HepG2 (cell line): Measurements from ENCODE around the gene YLPM1. TPM values are rescaled to one million over a fixed set of nuclear protein-coding genes. Genes with fewer than 3 reads are reported as not detected.

ENCODE experiments used
- DMAP1 ChIP-seq: IDR thresholded peaks from 2 replicates; pipeline ENCODE4 v1.6.1; 2016
- DR1 ChIP-seq: sonication (generic); formaldehyde crosslinking; IDR thresholded peaks from 2 replicates; pipeline ENCODE4 v1.8.0; 2021; ENCODE audit warnings: mild to moderate bottlenecking, missing genetic modification reagents, inconsistent platforms
- FOXK2 ChIP-seq: fragments of 450-650 bp; IDR thresholded peaks from 2 replicates; pipeline ENCODE4 v1.6.1; 2016
- HOXA5 ChIP-seq: sonication (generic); formaldehyde crosslinking; IDR thresholded peaks from 2 replicates; pipeline ENCODE4 v1.4.0; 2020; ENCODE audit warnings: missing genetic modification reagents
- KDM6A ChIP-seq: IDR thresholded peaks from 2 replicates; pipeline ENCODE4 v1.6.1; 2016; ENCODE audit warnings: low read depth
- MIXL1 ChIP-seq: IDR thresholded peaks from 2 replicates; pipeline ENCODE4 v1.6.1; 2016
- MTA3 ChIP-seq: sonication (generic); formaldehyde crosslinking; IDR thresholded peaks from 2 replicates; pipeline ENCODE4 v1.4.0; 2020; ENCODE audit warnings: missing genetic modification reagents
- POLR2G ChIP-seq: fragments of 200-400 bp; formaldehyde crosslinking; IDR thresholded peaks from 2 replicates; pipeline ENCODE4 v1.6.1; 2018; ENCODE audit warnings: mild to moderate bottlenecking, low read depth, low read length, moderate library complexity
- PTBP1 ChIP-seq: fragments of 200-400 bp; formaldehyde crosslinking; IDR thresholded peaks from 2 replicates; pipeline ENCODE4 v1.6.1; 2018; ENCODE audit warnings: low read length, low read depth; ENCODE audit not compliant: poor library complexity, severe bottlenecking
- TCF12 ChIP-seq, 2 experiments: fragments of 450-650 bp in 1 of 2; sonication (generic) in 1 of 2; formaldehyde crosslinking in 1 of 2; IDR thresholded peaks; 2 replicates each; pipeline versions ENCODE4 v1.6.1 to v1.8.0; 2017 to 2022; ENCODE audit warnings: antibody characterized with exemption in 1 of 2, mild to moderate bottlenecking in 1 of 2, missing genetic modification reagents in 1 of 2, moderate library complexity in 1 of 2
- ZNF205 ChIP-seq: IDR thresholded peaks from 2 replicates; pipeline ENCODE4 v1.6.1; 2018; ENCODE audit warnings: missing biosample characterization, missing genetic modification reagents
- ZNF230 ChIP-seq: sonication (generic); formaldehyde crosslinking; IDR thresholded peaks from 2 replicates; pipeline ENCODE4 v1.4.0; 2020; ENCODE audit warnings: mild to moderate bottlenecking, missing genetic modification reagents
- ZNF468 ChIP-seq: sonication (generic); formaldehyde crosslinking; IDR thresholded peaks from 2 replicates; pipeline ENCODE4 v1.8.0; 2022; ENCODE audit warnings: mild to moderate bottlenecking, moderate library complexity, missing genetic modification reagents
- ZNF703 ChIP-seq: sonication (generic); formaldehyde crosslinking; IDR thresholded peaks from 2 replicates; pipeline ENCODE4 v1.5.1; 2020; ENCODE audit warnings: missing genetic modification reagents, mild to moderate bottlenecking, moderate library complexity, borderline replicate concordance
- ZNF746 ChIP-seq: sonication (generic); formaldehyde crosslinking; IDR thresholded peaks from 2 replicates; pipeline ENCODE4 v1.8.0; 2022; ENCODE audit warnings: mild to moderate bottlenecking, missing genetic modification reagents
- ZSCAN20 ChIP-seq: sonication (generic); formaldehyde crosslinking; IDR thresholded peaks from 2 replicates; pipeline ENCODE4 v1.4.0; 2020; ENCODE audit warnings: missing genetic modification reagents, mild to moderate bottlenecking, borderline replicate concordance
- polyA plus RNA-seq, 8 experiments: library from polyadenylated mRNA; depleted of rRNA in 3 of 8; stranded (reverse) in 7 of 8; unstranded in 1 of 8; fragments of >200 nt; fragmentation: Illumina TruSeq in 4 of 8; extraction: Trizol in 4 of 8; gene quantifications; 2 replicates each; pipeline versions ENCODE4 v1.2.1 to v1.2.3, GENCODE V29; 2011 to 2016; ENCODE audit warnings: low read depth in 4 of 8, missing spikeins in 1 of 8, mixed read lengths in 1 of 8; ENCODE audit not compliant: insufficient read depth in 1 of 8
- total RNA-seq, 5 experiments: library from RNA; depleted of rRNA; stranded (reverse); fragments of >200 nt; fragmentation: Illumina TruSeq; extraction: Trizol; gene quantifications; 2 replicates each; pipeline ENCODE4 v1.2.3, GENCODE V29; 2016; ENCODE audit warnings: low read depth in 1 of 5
- TF ChIP-seq, protein P1 (sequence below): IDR thresholded peaks from 2 replicates; pipeline ENCODE4 v1.6.1; 2018; ENCODE audit warnings: missing genetic modification reagents, mild to moderate bottlenecking, missing compliant biosample characterization
- TF ChIP-seq, protein P2 (sequence below): sonication (generic); formaldehyde crosslinking; IDR thresholded peaks from 2 replicates; pipeline ENCODE4 v1.5.1; 2020; ENCODE audit warnings: missing genetic modification reagents, mild to moderate bottlenecking, borderline replicate concordance
- TF ChIP-seq, protein P3 (sequence below): sonication (generic); formaldehyde crosslinking; IDR thresholded peaks from 2 replicates; pipeline ENCODE4 v1.4.0; 2020; ENCODE audit warnings: mild to moderate bottlenecking, missing genetic modification reagents
- TF ChIP-seq, protein P4 (sequence below): sonication (generic); formaldehyde crosslinking; IDR thresholded peaks from 2 replicates; pipeline ENCODE4 v1.8.0; 2022; ENCODE audit warnings: missing genetic modification reagents, mild to moderate bottlenecking, inconsistent platforms, borderline replicate concordance
- TF ChIP-seq, protein P5 (sequence below): IDR thresholded peaks from 2 replicates; pipeline ENCODE4 v1.6.1; 2016; ENCODE audit warnings: control low read depth

The YLPM1 gene
- total and polyA plus RNA-seq, 2 of the 13 experiments (the other 11 are each of a cell fraction or from before 2014, with no cell fraction given): 6.7 to 21.9 TPM

DNA sequence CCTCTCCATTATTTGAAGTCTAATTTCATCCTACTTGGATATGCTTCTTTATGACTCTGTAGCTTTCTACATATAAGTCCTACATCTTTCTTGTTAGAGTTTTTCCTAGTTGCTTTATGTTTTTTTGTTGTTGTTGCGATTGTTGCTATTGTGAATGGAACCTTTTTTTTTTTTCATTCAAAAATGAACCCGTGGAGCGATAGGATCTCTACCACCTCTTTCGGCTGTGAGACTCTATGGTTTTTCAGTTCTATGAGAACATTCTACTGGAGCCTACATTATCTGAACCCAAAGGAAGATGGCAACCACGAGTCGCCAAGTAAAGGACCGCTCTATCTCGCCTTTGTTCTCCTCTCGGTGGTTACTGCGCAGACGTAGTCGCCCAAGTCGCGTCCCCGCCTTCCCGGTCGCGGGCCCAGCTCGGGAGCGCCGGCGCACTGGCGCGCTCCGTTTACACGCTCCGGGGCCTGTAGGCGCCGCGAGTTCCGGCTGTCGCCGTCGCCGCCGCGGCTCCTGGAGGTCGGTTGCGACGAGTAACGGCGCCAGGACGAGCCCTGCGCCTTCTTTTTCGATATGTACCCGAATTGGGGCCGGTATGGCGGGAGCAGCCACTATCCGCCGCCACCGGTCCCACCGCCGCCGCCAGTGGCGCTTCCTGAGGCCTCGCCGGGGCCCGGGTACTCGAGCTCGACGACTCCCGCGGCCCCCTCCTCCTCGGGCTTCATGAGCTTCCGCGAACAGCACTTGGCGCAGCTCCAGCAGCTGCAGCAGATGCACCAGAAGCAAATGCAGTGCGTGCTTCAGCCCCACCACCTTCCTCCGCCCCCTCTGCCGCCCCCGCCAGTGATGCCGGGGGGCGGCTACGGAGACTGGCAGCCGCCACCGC lies at the start of gene YLPM1 (continued):
- TF ChIP-seq PTBP1 (no peak), DR1 (CRISPR knock-in tag) (0 out of 2 replicates have a peak, but pooled peaks have one; percentile 41), HOXA5 (peak; percentile 94), ZNF746 (CRISPR knock-in tag) (no peak), ZNF703 (CRISPR knock-in tag) (no peak), MTA3 (no peak), FOXK2 (no peak), DMAP1 (CRISPR knock-in tag) (peak; percentile 69; the same call in 1 of the 2 replicates), ZNF468 (CRISPR knock-in tag) (no peak), MIXL1 (peak; percentile 64), POLR2G (peak; percentile 97), KDM6A (CRISPR knock-in tag) (no peak), TCF12 (IDR thresholded peaks at IDR 0.05) (no peak), TCF12 (CRISPR knock-in tag; IDR thresholded peaks at IDR 0.05) (0 out of 2 replicates have a peak, but pooled peaks have one; percentile 42), ZNF230 (CRISPR knock-in tag) (no peak), ZNF205 (CRISPR knock-in tag) (peak; percentile 46; the same call in 1 of the 2 replicates), ZSCAN20 (CRISPR knock-in tag) (peak; percentile 92; the same call in 1 of the 2 replicates)
- TF ChIP-seq, protein P1, sequence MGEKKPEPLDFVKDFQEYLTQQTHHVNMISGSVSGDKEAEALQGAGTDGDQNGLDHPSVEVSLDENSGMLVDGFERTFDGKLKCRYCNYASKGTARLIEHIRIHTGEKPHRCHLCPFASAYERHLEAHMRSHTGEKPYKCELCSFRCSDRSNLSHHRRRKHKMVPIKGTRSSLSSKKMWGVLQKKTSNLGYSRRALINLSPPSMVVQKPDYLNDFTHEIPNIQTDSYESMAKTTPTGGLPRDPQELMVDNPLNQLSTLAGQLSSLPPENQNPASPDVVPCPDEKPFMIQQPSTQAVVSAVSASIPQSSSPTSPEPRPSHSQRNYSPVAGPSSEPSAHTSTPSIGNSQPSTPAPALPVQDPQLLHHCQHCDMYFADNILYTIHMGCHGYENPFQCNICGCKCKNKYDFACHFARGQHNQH (CRISPR knock-in tag): peak; percentile 57; the same call in 1 of the 2 replicates
- TF ChIP-seq, protein P2, sequence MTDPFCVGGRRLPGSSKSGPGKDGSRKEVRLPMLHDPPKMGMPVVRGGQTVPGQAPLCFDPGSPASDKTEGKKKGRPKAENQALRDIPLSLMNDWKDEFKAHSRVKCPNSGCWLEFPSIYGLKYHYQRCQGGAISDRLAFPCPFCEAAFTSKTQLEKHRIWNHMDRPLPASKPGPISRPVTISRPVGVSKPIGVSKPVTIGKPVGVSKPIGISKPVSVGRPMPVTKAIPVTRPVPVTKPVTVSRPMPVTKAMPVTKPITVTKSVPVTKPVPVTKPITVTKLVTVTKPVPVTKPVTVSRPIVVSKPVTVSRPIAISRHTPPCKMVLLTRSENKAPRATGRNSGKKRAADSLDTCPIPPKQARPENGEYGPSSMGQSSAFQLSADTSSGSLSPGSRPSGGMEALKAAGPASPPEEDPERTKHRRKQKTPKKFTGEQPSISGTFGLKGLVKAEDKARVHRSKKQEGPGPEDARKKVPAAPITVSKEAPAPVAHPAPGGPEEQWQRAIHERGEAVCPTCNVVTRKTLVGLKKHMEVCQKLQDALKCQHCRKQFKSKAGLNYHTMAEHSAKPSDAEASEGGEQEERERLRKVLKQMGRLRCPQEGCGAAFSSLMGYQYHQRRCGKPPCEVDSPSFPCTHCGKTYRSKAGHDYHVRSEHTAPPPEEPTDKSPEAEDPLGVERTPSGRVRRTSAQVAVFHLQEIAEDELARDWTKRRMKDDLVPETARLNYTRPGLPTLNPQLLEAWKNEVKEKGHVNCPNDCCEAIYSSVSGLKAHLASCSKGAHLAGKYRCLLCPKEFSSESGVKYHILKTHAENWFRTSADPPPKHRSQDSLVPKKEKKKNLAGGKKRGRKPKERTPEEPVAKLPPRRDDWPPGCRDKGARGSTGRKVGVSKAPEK (CRISPR knock-in tag): no peak
- TF ChIP-seq, protein P3, sequence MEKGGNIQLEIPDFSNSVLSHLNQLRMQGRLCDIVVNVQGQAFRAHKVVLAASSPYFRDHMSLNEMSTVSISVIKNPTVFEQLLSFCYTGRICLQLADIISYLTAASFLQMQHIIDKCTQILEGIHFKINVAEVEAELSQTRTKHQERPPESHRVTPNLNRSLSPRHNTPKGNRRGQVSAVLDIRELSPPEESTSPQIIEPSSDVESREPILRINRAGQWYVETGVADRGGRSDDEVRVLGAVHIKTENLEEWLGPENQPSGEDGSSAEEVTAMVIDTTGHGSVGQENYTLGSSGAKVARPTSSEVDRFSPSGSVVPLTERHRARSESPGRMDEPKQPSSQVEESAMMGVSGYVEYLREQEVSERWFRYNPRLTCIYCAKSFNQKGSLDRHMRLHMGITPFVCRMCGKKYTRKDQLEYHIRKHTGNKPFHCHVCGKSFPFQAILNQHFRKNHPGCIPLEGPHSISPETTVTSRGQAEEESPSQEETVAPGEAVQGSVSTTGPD: no peak
- TF ChIP-seq, protein P4, sequence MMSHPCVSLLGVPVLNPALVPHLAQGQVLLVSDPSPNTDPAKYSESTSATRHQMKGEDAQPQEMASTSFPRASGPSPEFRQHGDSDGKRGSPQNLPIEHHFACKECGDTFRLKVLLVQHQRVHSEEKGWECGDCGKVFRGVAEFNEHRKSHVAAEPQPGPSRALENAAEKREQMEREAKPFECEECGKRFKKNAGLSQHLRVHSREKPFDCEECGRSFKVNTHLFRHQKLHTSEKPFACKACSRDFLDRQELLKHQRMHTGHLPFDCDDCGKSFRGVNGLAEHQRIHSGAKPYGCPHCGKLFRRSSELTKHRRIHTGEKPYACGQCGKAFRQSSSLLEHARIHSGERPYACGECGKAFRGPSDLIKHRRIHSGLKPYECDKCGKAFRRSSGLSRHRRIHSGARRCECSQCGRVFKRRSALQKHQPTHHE (CRISPR knock-in tag): no peak
- TF ChIP-seq, protein P5, sequence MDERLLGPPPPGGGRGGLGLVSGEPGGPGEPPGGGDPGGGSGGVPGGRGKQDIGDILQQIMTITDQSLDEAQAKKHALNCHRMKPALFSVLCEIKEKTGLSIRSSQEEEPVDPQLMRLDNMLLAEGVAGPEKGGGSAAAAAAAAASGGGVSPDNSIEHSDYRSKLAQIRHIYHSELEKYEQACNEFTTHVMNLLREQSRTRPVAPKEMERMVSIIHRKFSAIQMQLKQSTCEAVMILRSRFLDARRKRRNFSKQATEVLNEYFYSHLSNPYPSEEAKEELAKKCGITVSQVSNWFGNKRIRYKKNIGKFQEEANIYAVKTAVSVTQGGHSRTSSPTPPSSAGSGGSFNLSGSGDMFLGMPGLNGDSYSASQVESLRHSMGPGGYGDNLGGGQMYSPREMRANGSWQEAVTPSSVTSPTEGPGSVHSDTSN (CRISPR knock-in tag): no peak
